OCI-LY1 (cell line): ENCODE results near the gene IL1RAPL2.

Experiments used
- H2AFZ ChIP-seq: fragments of 200-600 bp; sonication (generic), shearing (Covaris generic); 2 replicates; pipeline ENCODE4 v1.6.0; 2014; ENCODE audit warnings: antibody characterized with exemption, mild to moderate bottlenecking, low read length
- H3F3A ChIP-seq: fragments of 200-600 bp; sonication (generic), shearing (Covaris generic); 2 replicates; pipeline ENCODE4 v1.6.0; 2014; ENCODE audit warnings: mild to moderate bottlenecking, antibody characterized with exemption, low read length, moderate library complexity; ENCODE audit not compliant: insufficient read depth
- H3K27ac ChIP-seq: fragments of 200-600 bp; sonication (generic); 2 replicates; pipeline ENCODE4 v1.5.1; 2014; ENCODE audit warnings: low read length, mixed run types, mild to moderate bottlenecking, low read depth; ENCODE audit not compliant: poor library complexity, severe bottlenecking
- H3K27me3 ChIP-seq: fragments of 200-600 bp; sonication (generic); 2 replicates; pipeline ENCODE4 v1.6.0; 2014; ENCODE audit warnings: antibody characterized with exemption, mild to moderate bottlenecking, low read length, moderate library complexity; ENCODE audit not compliant: insufficient read depth
- H3K36me3 ChIP-seq: fragments of 200-600 bp; sonication (generic); 2 replicates; pipeline ENCODE4 v1.6.1; 2014; ENCODE audit warnings: mild to moderate bottlenecking, antibody characterized with exemption, low read length, moderate library complexity, mixed read lengths; ENCODE audit not compliant: insufficient read depth
- H3K4me1 ChIP-seq: fragments of 200-600 bp; sonication (generic); 2 replicates; pipeline ENCODE4 v1.5.1; 2014; ENCODE audit warnings: mild to moderate bottlenecking, low read length, moderate library complexity; ENCODE audit not compliant: insufficient read depth, severe bottlenecking
- H3K4me2 ChIP-seq: fragments of 200-600 bp; sonication (generic), shearing (Covaris generic); 2 replicates; pipeline ENCODE4 v1.6.1; 2014; ENCODE audit warnings: low read length
- H3K4me3 ChIP-seq: fragments of 200-600 bp; sonication (generic); 2 replicates; pipeline ENCODE4 v1.5.1; 2014; ENCODE audit warnings: low read length, low read depth, mild to moderate bottlenecking, mixed read lengths; ENCODE audit not compliant: poor library complexity, severe bottlenecking
- H3K79me2 ChIP-seq: fragments of 200-600 bp; shearing (Covaris generic); 2 replicates; pipeline ENCODE4 v1.6.1; 2016; ENCODE audit warnings: mixed run types, low read length, mixed read lengths; ENCODE audit not compliant: insufficient read depth
- H3K9ac ChIP-seq: fragments of 200-600 bp; sonication (generic), shearing (Covaris generic); 2 replicates; pipeline ENCODE4 v1.6.1; 2014; ENCODE audit warnings: mild to moderate bottlenecking, low read length, mixed read lengths
- H3K9me2 ChIP-seq: fragments of 200-600 bp; sonication (generic), shearing (Covaris generic); 2 replicates; pipeline ENCODE4 v1.6.1; 2014; ENCODE audit warnings: low read depth, mild to moderate bottlenecking, low read length, mixed read lengths
- H3K9me3 ChIP-seq: fragments of 200-600 bp; shearing (Covaris generic); 2 replicates; pipeline ENCODE4 v1.6.1; 2014; ENCODE audit warnings: low read length, mixed read lengths
- H4K20me1 ChIP-seq: fragments of 200-600 bp; sonication (generic), shearing (Covaris generic); 2 replicates; pipeline ENCODE4 v1.6.0; 2016; ENCODE audit warnings: mild to moderate bottlenecking, low read length; ENCODE audit not compliant: insufficient read depth
- EZH2 ChIP-seq: fragments of 200-600 bp; sonication (generic), shearing (Covaris generic); IDR thresholded peaks from 2 replicates; pipeline ENCODE4 v1.8.0; 2017; ENCODE audit warnings: borderline replicate concordance, mixed run types, mild to moderate bottlenecking, antibody characterized with exemption, low read length, moderate library complexity, mixed read lengths
- TF ChIP-seq, protein P1 (sequence below): fragments of 200-600 bp; sonication (generic), shearing (Covaris generic); IDR thresholded peaks from 2 replicates; pipeline ENCODE4 v1.5.1; 2017; ENCODE audit warnings: mild to moderate bottlenecking, antibody characterized with exemption, low read length, moderate library complexity, mixed read lengths

Gene IL1RAPL2

DNA sequence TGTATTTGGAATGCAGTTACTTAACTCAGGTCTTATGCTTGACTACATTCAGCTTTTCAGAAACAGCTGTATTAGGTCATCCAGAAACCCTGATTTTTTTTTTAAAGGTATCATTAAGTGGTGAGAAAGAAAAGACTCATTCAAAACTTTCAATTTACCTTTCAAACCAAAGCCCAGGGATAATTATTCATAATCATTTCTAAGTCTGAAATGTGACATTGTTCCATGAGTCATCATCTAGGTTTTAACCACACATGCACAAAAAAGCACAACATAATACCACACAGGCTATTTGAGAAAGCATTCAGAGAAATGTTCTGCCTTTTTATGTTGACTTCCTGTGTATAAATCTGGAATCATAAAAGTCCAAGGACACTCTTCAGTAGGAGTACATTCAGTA lies 288.2 kb downstream of the IL1RAPL2 start:
- Histone ChIP-seq H3K79me2 (no peaks in the 10 kb centered on the region), H3K36me3 (no peaks in the 10 kb centered on the region), H3F3A (no peaks in the 10 kb centered on the region), H3K9me2 (no peaks in the 10 kb centered on the region), H3K4me2 (no peak overlapping the region), H3K4me1 (no peaks in the 10 kb centered on the region), H3K27ac (no peak overlapping the region), H4K20me1 (no peaks in the 10 kb centered on the region), H3K9ac (no peak overlapping the region), H2AFZ (no peak overlapping the region), H3K27me3 (no peaks in the 10 kb centered on the region), H3K4me3 (no peak overlapping the region), H3K9me3 (no peaks in the 10 kb centered on the region)
- TF ChIP-seq, protein P1, sequence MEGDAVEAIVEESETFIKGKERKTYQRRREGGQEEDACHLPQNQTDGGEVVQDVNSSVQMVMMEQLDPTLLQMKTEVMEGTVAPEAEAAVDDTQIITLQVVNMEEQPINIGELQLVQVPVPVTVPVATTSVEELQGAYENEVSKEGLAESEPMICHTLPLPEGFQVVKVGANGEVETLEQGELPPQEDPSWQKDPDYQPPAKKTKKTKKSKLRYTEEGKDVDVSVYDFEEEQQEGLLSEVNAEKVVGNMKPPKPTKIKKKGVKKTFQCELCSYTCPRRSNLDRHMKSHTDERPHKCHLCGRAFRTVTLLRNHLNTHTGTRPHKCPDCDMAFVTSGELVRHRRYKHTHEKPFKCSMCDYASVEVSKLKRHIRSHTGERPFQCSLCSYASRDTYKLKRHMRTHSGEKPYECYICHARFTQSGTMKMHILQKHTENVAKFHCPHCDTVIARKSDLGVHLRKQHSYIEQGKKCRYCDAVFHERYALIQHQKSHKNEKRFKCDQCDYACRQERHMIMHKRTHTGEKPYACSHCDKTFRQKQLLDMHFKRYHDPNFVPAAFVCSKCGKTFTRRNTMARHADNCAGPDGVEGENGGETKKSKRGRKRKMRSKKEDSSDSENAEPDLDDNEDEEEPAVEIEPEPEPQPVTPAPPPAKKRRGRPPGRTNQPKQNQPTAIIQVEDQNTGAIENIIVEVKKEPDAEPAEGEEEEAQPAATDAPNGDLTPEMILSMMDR, result no peak
- no peak for TF ChIP-seq EZH2

DNA sequence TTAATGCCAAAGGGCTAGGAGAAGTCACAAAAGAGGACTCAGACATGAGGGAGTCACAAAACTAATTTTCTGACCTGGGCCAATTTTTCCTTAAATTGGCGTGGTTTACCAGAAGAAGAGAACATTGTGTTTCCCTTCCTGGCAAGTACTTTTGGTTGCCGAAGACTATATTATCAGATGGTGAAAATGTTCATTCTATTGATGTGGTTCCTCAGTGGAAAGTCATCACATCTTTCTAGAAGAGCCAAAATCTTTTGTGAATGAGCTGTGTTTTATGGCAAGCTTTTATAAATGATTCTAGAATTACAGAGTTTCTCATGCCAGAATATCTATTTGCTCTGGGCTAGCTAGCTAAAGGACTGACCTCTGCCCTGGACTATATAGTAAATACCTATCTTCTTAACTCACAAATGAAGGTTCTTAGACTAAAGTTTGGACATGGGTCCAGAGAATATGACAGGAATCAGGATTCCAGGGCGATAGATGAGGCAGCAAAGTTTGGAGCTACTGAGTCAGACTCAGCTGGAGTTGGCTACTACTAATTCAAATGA lies 288.9 kb downstream of the IL1RAPL2 start:
- Histone ChIP-seq H3F3A (no peaks in the 10 kb centered on the region), H3K4me2 (no peak overlapping the region), H3K9ac (no peak overlapping the region), H3K79me2 (no peaks in the 10 kb centered on the region), H3K9me2 (no peaks in the 10 kb centered on the region), H3K4me1 (no peaks in the 10 kb centered on the region), H2AFZ (no peak overlapping the region), H3K4me3 (no peak overlapping the region), H3K9me3 (no peaks in the 10 kb centered on the region), H3K27me3 (no peaks in the 10 kb centered on the region), H4K20me1 (no peaks in the 10 kb centered on the region), H3K27ac (no peak overlapping the region), H3K36me3 (no peaks in the 10 kb centered on the region)
- no peak for TF ChIP-seq EZH2
- TF ChIP-seq, protein P1, result no peak

DNA sequence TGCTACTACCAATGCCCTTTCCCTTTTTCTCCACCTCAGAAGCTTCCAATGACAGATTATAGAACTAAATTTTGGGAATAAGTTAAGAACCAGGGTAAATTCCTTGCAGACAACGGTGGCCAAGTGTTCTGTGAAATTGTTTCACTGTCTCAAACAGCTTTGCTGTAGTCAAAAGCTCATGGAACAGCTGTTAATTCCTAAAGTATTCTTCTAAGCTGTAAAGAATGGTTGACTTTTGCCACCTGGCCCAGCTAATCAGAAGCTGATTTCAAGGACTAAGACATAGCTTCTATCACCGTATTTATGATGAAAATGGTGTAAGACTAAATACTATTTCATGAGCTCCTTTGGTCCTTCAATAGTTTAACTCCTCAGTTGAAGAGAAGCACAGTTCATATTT lies 297.5 kb downstream of the IL1RAPL2 start:
- H2AFZ ChIP-seq, result no peak overlapping the region
- H3K4me3 ChIP-seq, result no peak overlapping the region
- no peaks in the 10 kb centered on the region for H3K9me2 ChIP-seq
- H3K79me2 ChIP-seq, result no peaks in the 10 kb centered on the region
- H3K36me3 ChIP-seq, result no peaks in the 10 kb centered on the region
- no peaks in the 10 kb centered on the region for H3K4me1 ChIP-seq
- H3K27ac ChIP-seq, result no peak overlapping the region
- no peaks in the 10 kb centered on the region for H3F3A ChIP-seq
- H3K9ac ChIP-seq, result no peak overlapping the region
- H3K27me3 ChIP-seq, result no peaks in the 10 kb centered on the region
- H3K4me2 ChIP-seq, result no peak overlapping the region
- no peaks in the 10 kb centered on the region for H4K20me1 ChIP-seq
- TF ChIP-seq, protein P1, result no peak
- TF ChIP-seq EZH2, result no peak
- H3K9me3 ChIP-seq, result no peaks in the 10 kb centered on the region
